Stomach (tissue), 9 donors: ENCODE results near the gene GREB1. TPM values are rescaled to one million over a fixed set of nuclear protein-coding genes. Genes with fewer than 3 reads are reported as not detected.

ENCODE experiments used
- DNase-seq, 2 donors: peaks; one replicate each; pipeline versions ENCODE4 v3.0.0 to v3.0.0-alpha.2; 2013 to 2019
- H3K27ac ChIP-seq, 5 donors: fragments of 200-600 bp in 4 of 5; sonication (generic) in 4 of 5; one replicate each; pipeline ENCODE4 v1.5.1; 2013 to 2019; ENCODE audit warnings: mild to moderate bottlenecking in 1 of 5, moderate library complexity in 1 of 5
- H3K27me3 ChIP-seq, 3 donors: fragments of 200-600 bp; sonication (generic); one replicate each; pipeline ENCODE4 v1.5.1; 2017 to 2019; ENCODE audit warnings: mixed run types in 1 of 3
- H3K36me3 ChIP-seq, 4 donors: fragments of 200-600 bp; sonication (generic); 1 replicate in 3 of 4; 2 replicates in 1 of 4; pipeline ENCODE4 v1.5.1; 2016 to 2019
- H3K4me1 ChIP-seq, 4 donors: fragments of 200-600 bp; sonication (generic); one replicate each; pipeline ENCODE4 v1.5.1; 2016 to 2019
- H3K4me3 ChIP-seq, 4 donors: fragments of 200-600 bp; sonication (generic) in 3 of 4; one replicate each; pipeline ENCODE4 v1.5.1; 2016 to 2019; ENCODE audit warnings: mild to moderate bottlenecking in 1 of 4
- H3K9me3 ChIP-seq, 4 donors: fragments of 200-600 bp; sonication (generic); one replicate each; pipeline ENCODE4 v1.5.1; 2016 to 2019
- EP300 ChIP-seq: sonication (generic); formaldehyde crosslinking; IDR thresholded peaks from one replicate; pipeline ENCODE4 v1.6.1; 2017; ENCODE audit warnings: antibody characterized with exemption
- POLR2A ChIP-seq, 4 donors: fragments of 450-650 bp; IDR thresholded peaks; one replicate each; pipeline ENCODE4 v1.6.1; 2016; ENCODE audit warnings: antibody characterized with exemption in 4 of 4, control low read depth in 2 of 4, mild to moderate bottlenecking in 1 of 4, moderate library complexity in 1 of 4
- POLR2AphosphoS5 ChIP-seq, 3 donors: sonication (generic); formaldehyde crosslinking; IDR thresholded peaks; one replicate each; pipeline ENCODE4 v1.6.1; 2016; ENCODE audit warnings: antibody characterized with exemption in 3 of 3
- WGBS, 5 donors: extraction: QIAGEN DNeasy Blood & Tissue Kit in 3 of 5; methylation state at CpG; one replicate each; pipeline versions ENCODE4 v1.1.5 to v1.1.7; 2013 to 2018; 5-methylcytosine and 5-hydroxymethylcytosine counted together
- intact Hi-C: fragments of 100-400 bp; cut with DNase I; formaldehyde crosslinking; loops from one replicate; pipeline ENCODE4 v1.15.1; 2023; ENCODE audit warnings: low total_unique reads
- polyA plus RNA-seq, 3 donors: library from polyadenylated mRNA; stranded (reverse); fragments of 200-250 nt; gene quantifications; one replicate each; pipeline ENCODE4 v1.2.3, GENCODE V29; 2013
- total RNA-seq, 5 donors: library from RNA; depleted of rRNA; stranded (reverse); fragments of >200 nt; gene quantifications; one replicate each; pipeline versions ENCODE4 v1.1.0 to v1.2.3, GENCODE V29; 2014 to 2016
- TF ChIP-seq, protein P1 (sequence below), 7 experiments: fragments of 450-650 bp in 4 of 7; fragments of 200-600 bp in 3 of 7; sonication (generic) in 3 of 7; IDR thresholded peaks; one replicate each; pipeline ENCODE4 v1.5.1; 2016 to 2019; ENCODE audit warnings: antibody characterized with exemption in 7 of 7, control low read depth in 2 of 7, mild to moderate bottlenecking in 1 of 7
- donor health status: healthy with polysubstance abuse.
- donor health status: Bipolar disorder and iron deficiency.
- donor health status: healthy.

The GREB1 gene
- total and polyA plus RNA-seq, 8 donors = 0.88 to 37.9 (median 3.6) TPM

DNA sequence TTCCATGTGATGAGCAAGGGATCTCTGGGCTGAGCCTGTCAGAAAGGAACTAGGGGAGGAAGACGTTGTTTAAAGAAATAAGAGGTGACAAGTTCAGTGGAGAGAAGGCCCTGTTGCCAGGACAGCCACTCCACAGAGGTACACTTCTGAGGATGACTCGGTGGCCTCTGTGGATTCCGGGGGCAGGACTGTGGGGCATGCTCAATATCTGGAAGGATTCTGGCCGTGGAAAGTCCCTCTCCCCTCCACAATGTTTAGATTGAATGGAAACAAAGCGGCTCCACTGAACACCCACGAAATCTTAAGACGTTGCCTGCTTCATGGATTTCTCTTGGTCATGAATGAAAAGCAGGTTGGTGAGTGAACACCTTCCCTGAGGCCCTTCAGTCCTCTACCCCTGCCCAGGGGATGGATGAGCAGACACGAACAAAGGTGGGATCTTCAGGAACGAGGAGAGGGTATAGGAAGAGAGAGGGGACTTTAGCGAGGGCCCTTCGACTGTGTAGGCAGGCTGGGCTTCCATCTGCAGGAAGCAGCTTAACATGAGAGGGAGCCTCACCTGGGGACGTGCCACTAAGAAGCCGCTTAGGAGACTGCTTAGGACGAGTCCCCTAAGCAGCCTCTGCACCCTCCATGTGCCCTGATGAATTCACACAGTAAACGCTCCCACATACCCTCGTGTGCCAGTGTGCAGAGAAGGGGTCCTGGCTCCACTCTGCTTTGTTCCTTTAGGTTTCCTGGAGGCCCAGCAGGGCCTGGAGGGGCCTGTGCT, 134.2 kb downstream of the GREB1 start:
- Histone ChIP-seq H3K4me3 (no peak overlapping the region), H3K27me3 (peaks cover 0 to 43% (median 17%) of the 10 kb centered on the region in 3 donors), H3K36me3 (no peaks in the 10 kb centered on the region), H3K9me3 (peaks cover 0 to 2% (median 2%) of the 10 kb centered on the region in 4 donors), H3K4me1 (peaks cover 8 to 12% (median 10%) of the 10 kb centered on the region in 4 donors), H3K27ac (no peak overlapping the region)
- no peak for DNase-seq
- intact Hi-C loops = no loop called here
- 63 to 76% (median 74%) methylated on average over 16 of the region's 16 CpGs for WGBS, 5 donors
- TF ChIP-seq, protein P1, sequence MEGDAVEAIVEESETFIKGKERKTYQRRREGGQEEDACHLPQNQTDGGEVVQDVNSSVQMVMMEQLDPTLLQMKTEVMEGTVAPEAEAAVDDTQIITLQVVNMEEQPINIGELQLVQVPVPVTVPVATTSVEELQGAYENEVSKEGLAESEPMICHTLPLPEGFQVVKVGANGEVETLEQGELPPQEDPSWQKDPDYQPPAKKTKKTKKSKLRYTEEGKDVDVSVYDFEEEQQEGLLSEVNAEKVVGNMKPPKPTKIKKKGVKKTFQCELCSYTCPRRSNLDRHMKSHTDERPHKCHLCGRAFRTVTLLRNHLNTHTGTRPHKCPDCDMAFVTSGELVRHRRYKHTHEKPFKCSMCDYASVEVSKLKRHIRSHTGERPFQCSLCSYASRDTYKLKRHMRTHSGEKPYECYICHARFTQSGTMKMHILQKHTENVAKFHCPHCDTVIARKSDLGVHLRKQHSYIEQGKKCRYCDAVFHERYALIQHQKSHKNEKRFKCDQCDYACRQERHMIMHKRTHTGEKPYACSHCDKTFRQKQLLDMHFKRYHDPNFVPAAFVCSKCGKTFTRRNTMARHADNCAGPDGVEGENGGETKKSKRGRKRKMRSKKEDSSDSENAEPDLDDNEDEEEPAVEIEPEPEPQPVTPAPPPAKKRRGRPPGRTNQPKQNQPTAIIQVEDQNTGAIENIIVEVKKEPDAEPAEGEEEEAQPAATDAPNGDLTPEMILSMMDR (IDR thresholded peaks at IDR 0.05) = no peak
- no peak for TF ChIP-seq POLR2AphosphoS5 (IDR thresholded peaks at IDR 0.05)
- TF ChIP-seq EP300 = no peak
- TF ChIP-seq POLR2A (IDR thresholded peaks at IDR 0.05) = no peak

DNA sequence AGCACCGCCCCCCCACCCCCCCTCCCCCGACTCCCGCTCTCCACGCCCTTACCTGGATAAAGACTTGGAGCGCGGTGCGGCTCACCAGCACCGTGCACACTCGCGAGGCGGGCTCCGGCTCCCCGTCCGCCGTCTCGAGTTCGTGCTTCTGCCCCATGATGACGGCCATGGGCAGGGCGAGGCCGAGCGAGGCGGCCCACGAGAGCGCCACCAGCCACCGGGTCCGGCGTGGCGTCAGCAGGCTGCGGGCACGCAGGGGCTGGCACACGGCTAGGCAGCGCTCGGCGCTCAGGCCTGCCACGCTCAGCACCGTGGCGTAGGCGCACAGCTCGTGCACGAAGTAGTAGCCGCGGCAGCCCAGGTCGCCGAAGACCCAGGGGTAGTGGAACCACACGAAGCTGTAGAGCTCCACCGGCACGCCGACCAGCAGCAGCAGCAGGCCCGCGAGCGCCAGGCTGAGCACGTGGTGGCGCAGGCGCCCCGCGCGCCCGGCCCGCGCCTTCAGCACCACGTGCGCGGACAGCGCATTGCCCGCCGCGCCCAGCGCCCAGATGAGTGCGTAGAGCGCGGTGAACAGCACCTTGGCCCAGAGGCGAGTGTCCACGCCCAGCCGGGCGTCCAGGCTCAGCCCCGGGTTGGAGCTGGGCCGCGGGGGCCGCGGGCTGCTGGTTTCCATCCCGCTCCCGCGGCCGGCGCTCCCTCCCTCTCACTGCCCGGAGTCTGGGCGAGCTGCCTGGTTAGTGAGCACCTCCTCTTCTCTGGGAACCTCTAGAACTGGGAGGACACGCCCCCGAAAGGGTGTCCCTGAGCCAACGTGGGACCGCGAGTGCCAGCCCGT, 135.8 kb downstream of the GREB1 start, which contains the start of gene NTSR2:
TSS of gene NTSR2 (minus strand) at position 742 of the 838 bp plus-strand sequence. CDS start at position 676, 66 bp downstream.
- 13 to 32% (median 20%) methylated on average over 23 to 93 of the region's 93 CpGs for WGBS, 5 donors
- H3K4me3 ChIP-seq = peak within 1 kb of the TSS in 3 of 4 donors; percentile 12 to 23 (median 19)
- DNase-seq = peak; percentile 62 to 91
- H3K4me1 ChIP-seq = peaks cover 8 to 12% (median 10%) of the 10 kb centered on the region in 4 donors
- H3K36me3 ChIP-seq = no peaks in the 10 kb centered on the region
- no peak within 1 kb of the TSS for H3K27ac ChIP-seq
- no peaks in the 10 kb centered on the region for H3K9me3 ChIP-seq
- TF ChIP-seq POLR2AphosphoS5 (IDR thresholded peaks at IDR 0.05) = peak in 2 of 3 donors; percentile 6 to 38
- no peak for TF ChIP-seq EP300
- intact Hi-C loops = no loop called here
- peaks cover 0 to 51% (median 17%) of the 10 kb centered on the region in 3 donors for H3K27me3 ChIP-seq

DNA sequence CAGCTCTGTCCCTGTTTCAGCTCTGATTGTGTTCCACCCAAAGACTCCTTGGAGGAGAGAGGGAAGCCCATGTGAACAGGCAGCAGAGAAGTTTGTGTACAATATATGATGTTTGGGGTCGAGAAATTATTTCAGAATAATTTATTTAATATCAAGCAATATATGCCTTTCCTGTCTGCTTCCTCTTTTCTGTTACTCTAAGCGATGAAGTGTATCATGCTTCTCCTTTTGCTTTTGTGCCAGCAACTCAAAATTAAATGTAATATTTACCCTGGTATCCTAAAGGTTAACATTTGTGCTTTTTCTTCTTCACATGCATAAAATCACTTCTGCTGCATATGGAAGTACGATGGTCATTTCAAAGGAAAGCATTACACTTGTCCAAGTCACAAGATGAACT, 138.6 kb downstream of the GREB1 start:
- TF ChIP-seq POLR2AphosphoS5 (IDR thresholded peaks at IDR 0.05) = no peak
- no peak for TF ChIP-seq POLR2A (IDR thresholded peaks at IDR 0.05)
- TF ChIP-seq EP300 = no peak
- TF ChIP-seq, protein P1 (IDR thresholded peaks at IDR 0.05) = no peak
- WGBS, 5 donors = 63 to 76% (median 70%) methylated on average over 3 of the region's 3 CpGs
- Histone ChIP-seq H3K4me3 (no peak overlapping the region), H3K27me3 (peaks cover 0 to 67% (median 33%) of the 10 kb centered on the region in 3 donors), H3K9me3 (peaks cover 0 to 4% (median 0%) of the 10 kb centered on the region in 4 donors), H3K36me3 (no peaks in the 10 kb centered on the region), H3K27ac (no peak overlapping the region), H3K4me1 (peaks cover 8 to 12% (median 10%) of the 10 kb centered on the region in 4 donors)
- DNase-seq = no peak
- intact Hi-C loops = no loop called here

DNA sequence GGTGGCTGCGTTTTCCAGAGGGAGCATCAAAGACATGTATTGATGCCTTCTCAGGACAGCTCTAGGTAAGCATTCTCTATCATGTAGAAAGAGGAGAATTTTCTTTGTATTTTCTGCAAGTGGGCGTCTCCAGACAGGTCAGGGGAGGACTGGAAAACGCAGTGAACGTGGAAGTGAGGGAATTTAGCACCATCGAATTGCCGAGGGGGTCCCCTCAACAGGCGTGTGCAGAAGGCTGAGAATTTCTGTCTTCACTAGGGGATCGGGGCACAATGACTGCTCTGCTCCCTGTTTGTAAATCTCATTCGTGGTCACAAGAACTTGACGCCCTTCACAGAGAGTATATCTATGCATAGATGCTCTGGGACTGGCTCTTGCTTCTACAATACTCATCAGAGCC, 141.1 kb downstream of the GREB1 start:
- peaks cover 0 to 4% (median 0%) of the 10 kb centered on the region in 4 donors for H3K9me3 ChIP-seq
- TF ChIP-seq, protein P1 (IDR thresholded peaks at IDR 0.05) = no peak
- TF ChIP-seq POLR2A (IDR thresholded peaks at IDR 0.05) (no peak), POLR2AphosphoS5 (IDR thresholded peaks at IDR 0.05) (no peak), EP300 (no peak)
- H3K4me1 ChIP-seq = peaks cover 1 to 6% (median 4%) of the 10 kb centered on the region in 4 donors
- H3K4me3 ChIP-seq = no peak overlapping the region
- intact Hi-C loops = no loop called here
- H3K36me3 ChIP-seq = no peaks in the 10 kb centered on the region
- H3K27me3 ChIP-seq = peaks cover 0 to 60% (median 32%) of the 10 kb centered on the region in 3 donors
- WGBS, 5 donors = 69 to 81% (median 75%) methylated on average over 10 of the region's 10 CpGs
- H3K27ac ChIP-seq = no peak overlapping the region
- no peak for DNase-seq
